ENCODE data around the gene FBXL17. TPM values are rescaled to one million over a fixed set of nuclear protein-coding genes. Genes with fewer than 3 reads are reported as not detected.
"Not testable (repeated sequence)": the region's sequence is repeated elsewhere in the genome, so short reads cannot be mapped to it uniquely, and the experiment has no call there.

Gene FBXL17
- total and polyA plus RNA-seq, 2 donors (not counting 1 experiment from before 2014, with no cell fraction given): 7.3 to 40.3 TPM

DNA sequence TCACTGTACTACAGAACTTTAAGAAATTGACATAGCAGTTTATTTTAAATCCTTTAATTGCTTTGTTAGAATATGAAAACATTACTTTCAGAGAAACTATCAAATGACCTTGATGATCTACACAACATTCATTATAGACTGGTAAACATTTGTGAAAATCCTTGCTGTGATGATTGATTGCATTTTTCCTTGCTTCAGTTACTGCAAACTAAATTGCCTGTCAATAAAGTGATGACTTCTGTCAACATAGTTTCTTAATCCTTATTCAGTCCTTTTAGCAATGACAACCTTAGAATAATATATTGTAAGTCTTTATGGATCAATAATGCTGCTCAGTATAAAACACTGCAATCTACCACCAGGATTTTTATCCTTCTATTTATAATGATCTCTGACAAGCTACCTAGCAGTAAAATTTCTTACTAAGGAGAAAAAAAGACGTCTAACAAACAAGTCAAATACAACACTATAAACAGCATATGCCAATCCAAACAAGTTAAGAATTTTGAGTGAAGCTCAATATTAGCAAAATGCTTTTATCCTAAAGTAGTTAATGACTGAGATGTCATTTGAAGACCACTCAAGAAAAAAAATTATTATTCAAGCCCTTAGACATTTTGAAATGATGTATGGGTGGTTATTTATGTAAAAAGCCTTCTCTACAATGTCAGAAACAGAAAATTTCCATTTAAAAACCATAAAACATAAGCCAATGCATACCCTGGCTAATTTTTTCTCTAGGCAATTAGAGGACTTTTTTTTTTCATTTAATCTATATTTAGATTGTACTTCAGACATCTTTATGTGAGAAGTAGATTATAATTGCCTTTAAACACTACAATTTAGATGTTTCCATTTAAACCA is 105.5 kb downstream of the FBXL17 start:
- H3K27ac ChIP-seq (ENCODE audit: low read length in 2 of 2): no peak overlapping the region
- H2AFZ ChIP-seq (ENCODE audit: insufficient read depth, low read depth, low read length, poor library complexity, severe bottlenecking): no peak overlapping the region
- no peak overlapping the region for H3K4me3 Mint-ChIP-seq
- ChIA-PET CTCF (interaction anchor here (2.2 kb wide), 1 partner anchor 16 kb away, joined by 7 read pairs; no protein-coding TSS in a partner anchor), POLR2A (no interaction called here)
- WGBS (ENCODE audit: insufficient coverage): no CpG with 5 or more reads among the region's 1 CpG
- H3K27me3 ChIP-seq (replicated peaks in 1 of 4; ENCODE audit: control extremely low read depth in 1 of 4, control insufficient read depth in 3 of 4, insufficient read depth in 4 of 4, low read length in 3 of 4): no peaks in the 10 kb centered on the region
- no peaks in the 10 kb centered on the region for H3K9me3 ChIP-seq (ENCODE audit: control extremely low read depth in 1 of 3, control insufficient read depth in 2 of 3, insufficient read depth in 1 of 3, low read length in 2 of 3)
- H4K20me1 ChIP-seq (ENCODE audit: control insufficient read depth, insufficient read depth, low read length, poor library complexity, severe bottlenecking): no peaks in the 10 kb centered on the region
- no peak overlapping the region for H3K9ac ChIP-seq (ENCODE audit: low read length)
- H3K36me3 ChIP-seq (replicated peaks in 1 of 2; ENCODE audit: control extremely low read depth in 1 of 2, control insufficient read depth in 1 of 2, extremely low read depth in 1 of 2, insufficient read depth in 2 of 2, low read length in 1 of 2): no peaks in the 10 kb centered on the region
- ATAC-seq (ENCODE audit: low read depth): no peak
- H3K79me2 ChIP-seq (ENCODE audit: control insufficient read depth, insufficient read depth, low read length): peaks cover 15% of the 10 kb centered on the region
- TF ChIP-seq EZH2 (IDR thresholded peaks at IDR 0.05; ENCODE audit: borderline replicate concordance, insufficient read depth, low read depth, low read length, poor library complexity, severe bottlenecking): no peak
- TF ChIP-seq, protein P1, sequence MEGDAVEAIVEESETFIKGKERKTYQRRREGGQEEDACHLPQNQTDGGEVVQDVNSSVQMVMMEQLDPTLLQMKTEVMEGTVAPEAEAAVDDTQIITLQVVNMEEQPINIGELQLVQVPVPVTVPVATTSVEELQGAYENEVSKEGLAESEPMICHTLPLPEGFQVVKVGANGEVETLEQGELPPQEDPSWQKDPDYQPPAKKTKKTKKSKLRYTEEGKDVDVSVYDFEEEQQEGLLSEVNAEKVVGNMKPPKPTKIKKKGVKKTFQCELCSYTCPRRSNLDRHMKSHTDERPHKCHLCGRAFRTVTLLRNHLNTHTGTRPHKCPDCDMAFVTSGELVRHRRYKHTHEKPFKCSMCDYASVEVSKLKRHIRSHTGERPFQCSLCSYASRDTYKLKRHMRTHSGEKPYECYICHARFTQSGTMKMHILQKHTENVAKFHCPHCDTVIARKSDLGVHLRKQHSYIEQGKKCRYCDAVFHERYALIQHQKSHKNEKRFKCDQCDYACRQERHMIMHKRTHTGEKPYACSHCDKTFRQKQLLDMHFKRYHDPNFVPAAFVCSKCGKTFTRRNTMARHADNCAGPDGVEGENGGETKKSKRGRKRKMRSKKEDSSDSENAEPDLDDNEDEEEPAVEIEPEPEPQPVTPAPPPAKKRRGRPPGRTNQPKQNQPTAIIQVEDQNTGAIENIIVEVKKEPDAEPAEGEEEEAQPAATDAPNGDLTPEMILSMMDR (IDR thresholded peaks at IDR 0.05): no peak
- intact Hi-C loops (cut with micrococcal nuclease): no loop called here
- no peak overlapping the region for H3K4me3 ChIP-seq (ENCODE audit: control extremely low read depth in 1 of 5, extremely low read depth in 1 of 5, insufficient read depth in 1 of 5, low read depth in 2 of 5, low read length in 4 of 5)
- DNase-seq: no peak
- H3K4me1 Mint-ChIP-seq: peaks cover 8% of the 10 kb centered on the region
- H3K9me3 Mint-ChIP-seq (ENCODE audit: insufficient read depth): no peaks in the 10 kb centered on the region
- no peaks in the 10 kb centered on the region for H3K4me1 ChIP-seq (ENCODE audit: control insufficient read depth in 2 of 2, insufficient read depth in 2 of 2, low read length in 2 of 2)
- H3K4me2 ChIP-seq (replicated peaks; ENCODE audit: low read depth, low read length, poor library complexity, severe bottlenecking): no peak overlapping the region
- H3K27ac Mint-ChIP-seq: no peak overlapping the region
- H3K27me3 Mint-ChIP-seq: no peaks in the 10 kb centered on the region

DNA sequence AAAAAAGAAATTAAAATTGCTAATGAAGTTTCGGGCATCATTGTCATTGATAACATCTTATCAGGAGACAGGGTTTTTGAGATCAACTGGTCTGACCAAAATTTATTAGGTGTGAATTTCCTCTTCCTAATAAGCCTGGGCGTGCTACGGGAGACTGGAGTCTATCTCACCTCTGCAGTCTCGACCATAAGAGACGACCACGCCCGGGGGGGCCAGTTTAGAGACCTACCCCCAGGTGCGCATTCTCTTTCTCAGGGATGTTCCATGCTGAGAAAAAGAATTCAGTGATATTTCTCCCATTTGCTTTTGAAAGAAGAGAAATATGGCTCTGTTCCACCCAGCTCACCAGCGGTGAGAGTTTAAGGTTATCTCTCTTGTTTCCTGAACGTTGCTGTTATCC is 107.8 kb downstream of the FBXL17 start:
- H3K4me3 Mint-ChIP-seq; H3K4me2 ChIP-seq (replicated peaks; ENCODE audit: low read depth, low read length, poor library complexity, severe bottlenecking); H3K27me3 ChIP-seq (replicated peaks in 1 of 4; ENCODE audit: control extremely low read depth in 1 of 4, control insufficient read depth in 3 of 4, insufficient read depth in 4 of 4, low read length in 3 of 4); H3K27ac ChIP-seq (ENCODE audit: low read length in 2 of 2); H3K27me3 Mint-ChIP-seq; CTCF ChIA-PET; H3K9me3 Mint-ChIP-seq (ENCODE audit: insufficient read depth); H2AFZ ChIP-seq (ENCODE audit: insufficient read depth, low read depth, low read length, poor library complexity, severe bottlenecking); H3K9me3 ChIP-seq (ENCODE audit: control extremely low read depth in 1 of 3, control insufficient read depth in 2 of 3, insufficient read depth in 1 of 3, low read length in 2 of 3); DNase-seq; H3K9ac ChIP-seq (ENCODE audit: low read length); ATAC-seq (ENCODE audit: low read depth); POLR2A ChIA-PET; H3K27ac Mint-ChIP-seq; H3K4me3 ChIP-seq (ENCODE audit: control extremely low read depth in 1 of 5, extremely low read depth in 1 of 5, insufficient read depth in 1 of 5, low read depth in 2 of 5, low read length in 4 of 5); H3K79me2 ChIP-seq (ENCODE audit: control insufficient read depth, insufficient read depth, low read length); H3K36me3 ChIP-seq (replicated peaks in 1 of 2; ENCODE audit: control extremely low read depth in 1 of 2, control insufficient read depth in 1 of 2, extremely low read depth in 1 of 2, insufficient read depth in 2 of 2, low read length in 1 of 2); intact Hi-C loops (cut with micrococcal nuclease); H3K4me1 ChIP-seq (ENCODE audit: control insufficient read depth in 2 of 2, insufficient read depth in 2 of 2, low read length in 2 of 2); H3K4me1 Mint-ChIP-seq; H4K20me1 ChIP-seq (ENCODE audit: control insufficient read depth, insufficient read depth, low read length, poor library complexity, severe bottlenecking): not testable (repeated sequence)
- WGBS (ENCODE audit: insufficient coverage): 100% methylated on average over 4 of the region's 10 CpGs
